Fibroblast of peridontal ligament (primary cell): Measurements from ENCODE around the gene TMEM117.
A peak's percentile ranks its signal among the peaks of the same experiment; 100 is the strongest.

Experiments
- DNase-seq: peaks from one replicate; pipeline ENCODE4 v3.0.0-alpha.2; 2010; ENCODE audit errors: extremely low read depth

TMEM117 gene

DNA sequence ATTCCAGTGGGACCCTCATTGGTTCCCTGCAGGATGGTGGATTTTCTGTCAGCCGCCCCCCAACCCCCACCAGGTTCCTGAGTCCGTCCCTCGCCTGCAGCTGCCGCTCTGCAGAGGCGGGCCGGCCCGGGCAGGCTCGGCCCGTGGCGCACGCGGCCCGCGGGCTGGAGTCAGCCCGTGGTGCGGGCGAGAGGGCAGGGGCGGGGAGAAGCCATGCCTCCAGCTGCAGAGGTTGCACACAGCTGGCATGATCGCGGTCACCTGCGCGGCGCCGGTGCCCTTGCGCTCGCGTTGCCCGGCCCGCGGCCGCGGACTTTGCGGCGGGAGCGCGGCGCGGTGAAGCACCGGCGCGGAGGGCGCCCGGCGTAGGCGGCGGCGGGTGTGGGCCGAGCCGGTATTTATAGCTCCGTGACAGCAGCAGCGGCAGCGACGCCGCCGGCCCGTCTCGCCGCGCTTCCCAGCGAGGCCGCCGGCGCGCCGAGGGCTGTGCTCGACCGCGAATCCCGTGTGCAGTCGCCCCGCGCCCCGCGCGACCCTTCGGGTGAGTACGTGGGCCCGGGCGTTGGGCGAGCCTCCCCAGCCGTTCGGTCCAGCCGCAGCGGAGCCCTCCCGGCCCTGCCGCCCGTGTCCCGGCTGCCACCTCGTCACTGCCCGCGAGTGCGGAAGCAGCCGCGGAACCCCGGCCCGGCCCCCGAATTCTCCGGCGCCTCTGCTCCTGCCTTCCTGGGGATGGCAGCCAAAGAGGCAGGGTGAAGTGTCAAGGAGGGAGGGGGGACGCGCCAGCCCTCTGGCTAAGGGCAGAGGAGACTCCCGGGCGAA lies at the start of gene TMEM117:
TSS of gene TMEM117 (plus strand) at position 426 of the 819 bp plus-strand sequence.
- DNase-seq: peak; percentile 61

DNA sequence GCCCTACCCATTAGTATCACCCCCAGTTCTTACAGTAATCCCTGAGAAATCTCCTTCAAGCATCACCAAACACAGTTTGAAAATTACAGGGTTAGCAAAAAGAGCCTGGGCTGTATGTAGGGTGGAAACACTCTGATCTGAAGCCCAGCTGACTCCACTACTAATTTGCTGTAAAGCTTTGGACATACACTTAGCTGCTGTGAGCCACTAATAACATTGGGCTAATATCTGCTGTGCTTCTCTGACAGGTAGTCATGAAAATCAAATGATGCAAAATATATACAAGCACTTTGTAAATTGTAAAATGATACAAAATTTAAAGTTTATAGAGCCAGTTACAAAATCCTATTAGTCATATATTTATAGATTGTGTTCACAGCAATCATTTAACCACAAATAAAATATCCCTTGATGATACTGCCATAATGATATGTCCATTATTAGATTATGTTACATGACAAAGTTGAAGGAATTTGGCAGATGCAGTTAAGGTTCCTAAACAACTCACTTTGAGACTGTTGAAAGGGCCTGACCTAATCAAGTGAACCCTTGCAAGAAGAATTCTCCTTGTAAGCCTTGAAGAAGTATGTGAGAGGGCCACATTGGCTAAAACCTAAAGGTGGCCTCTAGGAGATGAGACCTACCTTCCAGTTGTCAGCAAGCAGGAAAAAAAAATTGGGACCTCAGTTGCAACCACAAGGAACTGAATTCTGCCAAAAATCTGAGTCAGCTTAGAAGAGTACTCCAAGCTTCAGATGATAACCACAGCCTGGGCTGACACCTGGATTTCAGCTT lies 48.8 kb upstream of the TMEM117 start:
- DNase-seq: peak; percentile 20

- peak; percentile 55 for DNase-seq
Observed at GRCh38 chr12:43789941-43790340, 45.9 kb upstream of the TMEM117 start.

- no peak for DNase-seq
Observed at GRCh38 chr12:43795716-43796280, 40.1 kb upstream of the TMEM117 start.

DNA sequence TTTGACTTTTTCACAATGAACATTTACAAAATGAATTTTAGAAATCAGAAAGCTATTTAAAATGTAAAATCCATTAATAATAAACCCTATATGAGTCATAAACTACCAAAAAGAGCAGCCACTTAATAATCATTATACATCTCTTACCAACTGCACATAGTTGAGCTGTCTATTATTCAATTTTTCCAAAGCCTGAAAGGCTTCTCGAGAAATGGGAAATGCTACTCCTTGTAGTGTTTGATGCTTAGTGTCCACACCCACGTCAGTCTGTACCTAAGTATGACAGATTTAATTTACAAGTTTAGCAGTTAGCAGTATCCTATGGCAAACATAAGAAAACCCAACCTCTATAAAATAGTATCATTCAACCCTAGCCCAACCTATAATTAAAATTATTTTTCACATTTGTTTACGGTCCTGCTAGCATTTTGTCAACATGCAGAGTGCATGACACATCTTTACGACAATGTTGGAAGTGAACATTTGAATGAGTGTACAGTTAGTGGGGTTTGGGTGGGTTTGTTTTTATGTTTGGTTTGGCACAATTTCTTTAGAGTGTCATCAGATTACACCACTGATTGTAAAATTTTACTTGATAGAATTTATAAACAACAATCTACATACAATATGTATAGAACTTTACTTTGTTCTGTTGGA lies 38.2 kb upstream of the TMEM117 start:
- DNase-seq: no peak

GRCh38 chr12:43805149-43805859 lies 30.6 kb upstream of the TMEM117 start:
- DNase-seq: peak; percentile 27

GRCh38 chr12:43805860-43806736 lies 29.8 kb upstream of the TMEM117 start, which contains the start of gene TWF1:
Gene TWF1 (minus strand): TSS chr12:43806317. CDS start chr12:43806245, 72 bp downstream.
- peak; percentile 65 for DNase-seq

DNA sequence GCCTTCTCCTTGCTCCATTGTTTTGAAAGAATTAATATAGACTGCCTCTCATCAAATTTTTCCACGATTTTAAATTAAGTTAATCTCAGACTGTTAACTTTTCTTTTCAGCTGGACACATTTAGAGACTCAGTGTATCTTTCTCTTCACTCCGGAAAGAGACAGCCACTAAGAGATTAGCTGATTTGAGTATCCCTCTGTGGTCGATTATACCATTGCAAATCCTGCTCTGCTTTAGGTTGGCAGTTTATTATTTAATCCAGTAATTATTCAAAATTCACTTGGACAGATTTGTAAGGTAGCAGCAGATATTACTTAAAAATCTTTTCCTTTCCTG lies 29.2 kb upstream of the TMEM117 start:
- DNase-seq: no peak

- DNase-seq: peak; percentile 35
Observed at GRCh38 chr12:43807386-43807785, 28.5 kb upstream of the TMEM117 start.

DNA sequence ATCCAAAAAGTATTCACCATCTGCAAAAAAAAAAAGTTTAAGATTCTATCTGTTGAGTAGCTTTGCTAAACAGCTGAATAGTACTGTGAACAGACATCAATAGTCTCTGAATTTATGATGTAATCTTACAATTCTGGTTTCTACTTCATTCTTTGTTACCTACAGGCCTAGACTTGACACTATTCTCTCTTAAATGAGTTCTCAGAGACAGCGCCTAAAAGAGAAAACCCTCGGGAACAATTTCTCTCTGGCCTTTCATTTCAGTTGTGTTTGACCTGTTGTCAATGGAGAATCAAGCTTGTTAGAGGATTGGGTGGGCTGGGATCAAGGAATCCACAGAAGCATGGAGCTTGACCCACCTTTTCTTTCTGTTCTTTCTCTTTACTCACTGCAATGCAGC lies 23.8 kb upstream of the TMEM117 start:
- DNase-seq: no peak

- DNase-seq: peak; percentile 20
Observed at GRCh38 chr12:43812926-43813325, 23.0 kb upstream of the TMEM117 start.

DNA sequence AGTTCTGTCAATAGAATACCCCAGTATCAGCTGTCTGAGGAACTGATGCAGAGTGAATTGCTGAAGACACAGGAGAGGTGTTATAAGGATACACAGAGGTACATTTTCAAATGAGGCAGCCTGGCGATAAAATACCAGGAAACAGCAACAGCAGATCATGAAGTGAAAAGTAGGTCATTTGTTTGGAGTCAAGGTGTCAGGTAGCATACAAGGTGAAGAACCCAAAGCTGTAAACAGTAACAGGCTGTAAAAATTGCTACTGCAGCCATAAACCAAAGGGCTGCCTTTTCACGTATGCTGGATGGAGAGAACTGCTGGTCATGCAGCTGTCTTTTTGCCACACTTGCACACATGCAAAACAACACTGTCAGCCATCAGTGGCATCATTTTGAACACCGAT lies 20.5 kb upstream of the TMEM117 start:
- no peak for DNase-seq

DNA sequence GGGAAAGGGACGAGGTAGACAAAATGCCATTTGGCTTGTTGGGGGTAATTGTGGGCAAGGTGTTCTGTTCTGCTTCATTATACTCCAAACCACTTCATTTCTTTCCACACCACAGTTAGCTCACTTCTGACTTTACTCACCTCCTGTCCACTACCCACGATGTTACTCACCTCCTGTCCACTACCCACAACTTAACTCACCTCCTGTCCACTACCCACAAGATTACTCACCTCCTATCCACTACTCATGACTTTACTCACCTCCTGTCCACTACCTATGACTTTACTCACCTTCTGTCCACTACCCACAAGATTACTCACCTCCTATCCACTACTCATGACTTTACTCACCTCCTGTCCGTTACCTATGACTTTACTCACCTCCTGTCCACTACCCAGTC lies 19.7 kb upstream of the TMEM117 start:
- no peak for DNase-seq

DNA sequence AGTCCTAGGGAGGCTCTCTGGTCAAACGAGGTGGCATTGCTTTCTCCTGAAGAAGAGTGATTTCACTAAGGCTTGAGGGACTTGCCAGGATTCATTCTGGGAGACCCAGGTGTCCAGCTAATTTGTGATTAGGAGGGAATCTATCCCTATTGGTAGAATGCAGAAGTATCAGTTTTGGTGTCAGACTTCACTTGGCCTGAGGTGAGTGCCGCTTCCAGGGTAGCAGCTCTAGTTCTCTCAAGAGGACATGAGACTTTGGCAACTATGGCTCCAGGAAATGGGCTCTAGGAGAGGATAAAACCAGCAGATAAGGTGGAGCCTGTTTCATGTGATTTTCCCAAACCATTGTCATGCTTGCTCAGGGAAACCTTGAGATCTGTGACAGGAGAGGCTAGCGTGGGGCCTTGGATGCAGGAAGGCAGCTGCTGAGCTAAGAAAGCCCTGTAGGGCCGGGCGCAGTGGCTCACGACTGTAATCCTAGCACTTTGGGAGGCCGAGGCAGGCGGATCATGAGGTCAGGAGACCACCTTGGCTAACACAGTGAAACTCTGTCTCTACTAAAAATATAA lies 11.6 kb upstream of the TMEM117 start:
- DNase-seq: no peak

DNA sequence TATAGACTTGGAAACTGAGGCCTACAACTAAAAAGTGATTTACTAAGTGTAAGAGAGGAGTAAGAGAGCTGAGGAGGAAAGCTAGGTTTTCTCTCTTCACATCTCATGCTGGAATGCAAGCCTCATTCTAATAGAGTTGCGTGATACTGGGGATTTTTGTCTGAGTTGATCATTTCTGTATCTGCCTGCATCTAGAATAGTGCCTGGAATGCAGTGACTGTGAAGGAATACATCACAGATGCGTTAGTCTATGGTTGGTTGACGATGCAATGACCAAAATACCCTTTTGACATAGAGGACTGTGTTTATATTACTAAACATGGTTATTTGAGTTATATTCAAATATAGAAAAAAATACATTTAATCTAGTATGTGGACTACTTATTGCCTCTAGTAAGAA lies 9.2 kb upstream of the TMEM117 start:
- DNase-seq: peak; percentile 47

DNA sequence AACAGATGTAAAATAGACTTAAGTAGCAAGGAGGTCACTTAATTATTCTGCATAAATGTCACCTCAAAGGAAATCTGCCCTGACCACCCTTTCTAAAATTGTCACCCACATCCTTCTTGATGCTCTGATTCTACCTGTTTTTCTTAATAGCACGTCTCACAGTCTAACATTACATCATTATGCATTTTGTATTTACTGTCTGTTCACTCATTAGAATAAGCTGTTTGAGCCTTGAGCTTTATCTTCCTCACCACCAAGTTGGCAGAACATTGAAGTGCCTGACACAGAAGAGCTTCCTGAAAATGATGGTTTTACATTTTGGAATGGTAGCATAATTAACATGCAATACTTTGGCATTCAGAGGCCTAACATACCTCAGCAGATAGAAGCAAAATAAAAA lies 8.8 kb upstream of the TMEM117 start:
- no peak for DNase-seq

- DNase-seq: no peak
Observed at GRCh38 chr12:43832463-43833168, 3.3 kb upstream of the TMEM117 start.

- DNase-seq: no peak
Observed at GRCh38 chr12:43835264-43835655, 621 bp upstream of the TMEM117 start.

DNA sequence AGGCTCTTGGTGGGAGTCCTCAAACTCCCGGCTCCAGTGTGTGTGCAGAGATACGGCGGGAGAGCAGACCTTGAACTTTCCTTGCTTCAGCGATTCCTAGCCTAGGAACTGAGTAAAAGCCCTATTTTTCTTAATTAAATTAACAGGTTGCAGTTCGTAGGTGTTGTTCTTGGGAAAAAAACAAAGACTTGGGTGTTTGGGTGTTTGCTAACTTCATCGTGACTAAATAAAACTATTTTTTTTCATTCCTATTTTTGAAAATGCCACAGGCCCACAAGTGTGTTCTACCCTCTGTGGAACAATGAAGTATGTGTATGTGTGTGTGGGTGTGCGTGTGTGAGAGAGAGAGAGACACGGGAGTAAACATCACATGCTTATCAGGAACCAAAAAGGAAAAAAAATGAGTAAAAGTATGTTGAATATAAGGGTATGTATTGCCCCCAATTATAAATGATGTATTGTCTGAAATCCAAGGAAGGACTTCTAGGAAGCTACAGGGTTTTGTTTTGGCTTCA lies 651 bp downstream of the TMEM117 start:
- DNase-seq: peak; percentile 64
